ENCODE data around the gene SLC22A4. TPM values are rescaled to one million over a fixed set of nuclear protein-coding genes. Genes with fewer than 3 reads are reported as not detected.

Gene SLC22A4
- total RNA-seq, result 1.5 and 1.6 TPM in 2 replicates

GRCh38 chr5:132293992-132294727 lies at the start of gene SLC22A4:
TSS of gene SLC22A4 (plus strand) at chr5:132294394. CDS start at chr5:132294617, 223 bp downstream.

GRCh38 chr5:132257131-132258101 lies 36.8 kb upstream of the SLC22A4 start, which contains the start of gene PDLIM4:
TSS of gene PDLIM4 (plus strand) at chr5:132257696. CDS start at chr5:132257735, 39 bp downstream.

GRCh38 chr5:132369474-132370180 lies 75.4 kb downstream of the SLC22A4 start, which contains the start of gene SLC22A5:
TSS of gene SLC22A5 (plus strand) at chr5:132369710. CDS start at chr5:132369973, 263 bp downstream.

Other genes with a start within 250 kb of the SLC22A4 start
- gene IL3, start 233.7 kb upstream of the SLC22A4 start, total RNA-seq, result not detected in 2 replicates
- not detected in 2 replicates for gene CSF2, start 220.6 kb upstream of the SLC22A4 start, total RNA-seq
- 179 and 202 TPM in 2 replicates for gene P4HA2, start 66.5 kb upstream of the SLC22A4 start, total RNA-seq
- 27.4 and 48.3 TPM in 2 replicates for gene PDLIM4, start 36.7 kb upstream of the SLC22A4 start, total RNA-seq
- 5.4 and 6.9 TPM in 2 replicates for gene SLC22A5, start 75.3 kb downstream of the SLC22A4 start, total RNA-seq
- gene IRF1, start 196.4 kb downstream of the SLC22A4 start, total RNA-seq, result 7.4 and 15.6 TPM in 2 replicates
- not detected in 2 replicates for gene IL5, start 249.1 kb downstream of the SLC22A4 start, total RNA-seq